ENCODE data around the gene ADAM10. TPM values are rescaled to one million over a fixed set of nuclear protein-coding genes. Genes with fewer than 3 reads are reported as not detected.

ADAM10 gene
- total RNA-seq, 1 donor from 2014 or later, result 147 TPM

DNA sequence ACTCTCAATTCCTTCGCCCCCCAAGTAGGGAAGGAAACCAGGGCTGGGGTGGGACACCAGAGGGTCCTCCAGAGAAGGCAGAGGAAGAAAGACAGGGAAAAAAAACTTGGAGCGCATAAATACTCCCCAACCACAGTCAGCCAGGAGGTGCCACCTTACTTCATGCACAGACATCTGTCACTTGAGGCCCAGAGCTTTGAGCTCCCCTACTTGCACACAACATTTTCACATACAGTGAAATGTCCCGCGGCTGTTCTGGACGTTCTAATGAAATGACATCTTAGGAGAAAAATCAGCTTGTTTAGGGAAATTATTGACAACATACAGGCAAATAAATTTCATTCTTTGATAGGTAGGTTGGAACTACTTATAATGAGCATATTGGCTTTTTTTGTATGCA is 204.8 kb downstream of the ADAM10 start:
- H3K36me3 Mint-ChIP-seq (ENCODE audit: low read depth), result no peaks in the 10 kb centered on the region
- H3K27ac Mint-ChIP-seq (ENCODE audit: unreplicated experiment), result no peak overlapping the region
- TF ChIP-seq, protein P1, sequence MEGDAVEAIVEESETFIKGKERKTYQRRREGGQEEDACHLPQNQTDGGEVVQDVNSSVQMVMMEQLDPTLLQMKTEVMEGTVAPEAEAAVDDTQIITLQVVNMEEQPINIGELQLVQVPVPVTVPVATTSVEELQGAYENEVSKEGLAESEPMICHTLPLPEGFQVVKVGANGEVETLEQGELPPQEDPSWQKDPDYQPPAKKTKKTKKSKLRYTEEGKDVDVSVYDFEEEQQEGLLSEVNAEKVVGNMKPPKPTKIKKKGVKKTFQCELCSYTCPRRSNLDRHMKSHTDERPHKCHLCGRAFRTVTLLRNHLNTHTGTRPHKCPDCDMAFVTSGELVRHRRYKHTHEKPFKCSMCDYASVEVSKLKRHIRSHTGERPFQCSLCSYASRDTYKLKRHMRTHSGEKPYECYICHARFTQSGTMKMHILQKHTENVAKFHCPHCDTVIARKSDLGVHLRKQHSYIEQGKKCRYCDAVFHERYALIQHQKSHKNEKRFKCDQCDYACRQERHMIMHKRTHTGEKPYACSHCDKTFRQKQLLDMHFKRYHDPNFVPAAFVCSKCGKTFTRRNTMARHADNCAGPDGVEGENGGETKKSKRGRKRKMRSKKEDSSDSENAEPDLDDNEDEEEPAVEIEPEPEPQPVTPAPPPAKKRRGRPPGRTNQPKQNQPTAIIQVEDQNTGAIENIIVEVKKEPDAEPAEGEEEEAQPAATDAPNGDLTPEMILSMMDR (IDR thresholded peaks at IDR 0.05), result no peak
- H3K27me3 Mint-ChIP-seq (ENCODE audit: low read depth), result no peaks in the 10 kb centered on the region
- DNase-seq (ENCODE audit: low spot score), result no peak
- H3K4me3 Mint-ChIP-seq (ENCODE audit: unreplicated experiment), result no peak overlapping the region
- H3K9me3 Mint-ChIP-seq (ENCODE audit: low read depth), result no peaks in the 10 kb centered on the region
- H3K4me1 Mint-ChIP-seq (ENCODE audit: low read depth), result peaks cover 41% of the 10 kb centered on the region

- DNase-seq (ENCODE audit: low spot score), result no peak
- H3K4me1 Mint-ChIP-seq (ENCODE audit: low read depth), result peaks cover 36% of the 10 kb centered on the region
- TF ChIP-seq, protein P1 (IDR thresholded peaks at IDR 0.05), result no peak
- no peaks in the 10 kb centered on the region for H3K27me3 Mint-ChIP-seq (ENCODE audit: low read depth)
- H3K9me3 Mint-ChIP-seq (ENCODE audit: low read depth), result no peaks in the 10 kb centered on the region
- no peak overlapping the region for H3K27ac Mint-ChIP-seq (ENCODE audit: unreplicated experiment)
- H3K4me3 Mint-ChIP-seq (ENCODE audit: unreplicated experiment), result no peak overlapping the region
- H3K36me3 Mint-ChIP-seq (ENCODE audit: low read depth), result no peaks in the 10 kb centered on the region
These were observed 205.7 kb downstream of the ADAM10 start for GRCh38 chr15:58543664-58544335.

- TF ChIP-seq, protein P1 (IDR thresholded peaks at IDR 0.05), result no peak
- peaks cover 15% of the 10 kb centered on the region for H3K4me1 Mint-ChIP-seq (ENCODE audit: low read depth)
- no peak overlapping the region for H3K4me3 Mint-ChIP-seq (ENCODE audit: unreplicated experiment)
- no peaks in the 10 kb centered on the region for H3K9me3 Mint-ChIP-seq (ENCODE audit: low read depth)
- H3K27me3 Mint-ChIP-seq (ENCODE audit: low read depth), result no peaks in the 10 kb centered on the region
- no peak for DNase-seq (ENCODE audit: low spot score)
- H3K36me3 Mint-ChIP-seq (ENCODE audit: low read depth), result no peaks in the 10 kb centered on the region
- H3K27ac Mint-ChIP-seq (ENCODE audit: unreplicated experiment), result no peak overlapping the region
These were observed 208.0 kb downstream of the ADAM10 start for GRCh38 chr15:58541410-58542087.

DNA sequence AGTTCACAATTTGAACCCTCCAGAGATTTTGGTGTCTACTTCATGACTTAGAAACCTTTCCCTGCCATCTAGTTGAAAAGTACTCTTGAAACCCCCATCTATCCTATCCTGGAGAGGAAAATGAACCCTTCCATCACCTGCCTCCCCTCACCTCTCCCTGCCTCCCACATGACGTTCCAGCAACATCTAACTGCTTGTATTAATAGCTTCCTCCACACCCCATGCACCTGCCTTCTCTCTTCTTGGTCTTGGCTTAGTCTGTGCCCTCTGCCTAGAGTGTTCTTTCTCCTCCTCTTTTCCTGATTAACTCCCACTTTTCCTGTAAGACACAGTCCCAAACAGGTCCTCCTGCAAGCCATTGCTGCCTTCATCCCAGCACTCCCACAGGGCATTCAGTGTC is 210.0 kb downstream of the ADAM10 start:
- no peaks in the 10 kb centered on the region for H3K27me3 Mint-ChIP-seq (ENCODE audit: low read depth)

DNA sequence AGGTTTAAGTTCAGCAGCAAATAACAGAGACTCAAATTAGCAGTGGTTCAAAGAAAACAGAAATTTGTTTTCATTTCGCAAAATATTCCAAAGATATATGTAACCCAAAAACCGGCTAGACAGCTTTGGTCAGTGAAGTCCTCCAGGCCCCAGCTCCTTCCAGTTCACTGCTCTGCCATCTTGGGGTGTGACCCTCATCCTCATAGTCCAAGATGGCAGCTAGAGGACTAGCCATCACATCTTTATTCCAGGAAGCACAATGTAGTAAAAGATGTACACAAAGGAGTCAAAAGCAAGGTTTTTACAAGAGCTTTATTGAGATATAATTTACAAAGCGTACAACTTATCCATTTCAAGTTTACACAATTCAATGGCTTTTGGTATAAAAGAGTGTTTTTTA is 210.6 kb downstream of the ADAM10 start:
- Mint-ChIP-seq H3K4me1 (ENCODE audit: low read depth) (peaks cover 5% of the 10 kb centered on the region), H3K27ac (ENCODE audit: unreplicated experiment) (no peak overlapping the region), H3K27me3 (ENCODE audit: low read depth) (no peaks in the 10 kb centered on the region), H3K9me3 (ENCODE audit: low read depth) (no peaks in the 10 kb centered on the region), H3K36me3 (ENCODE audit: low read depth) (no peaks in the 10 kb centered on the region), H3K4me3 (ENCODE audit: unreplicated experiment) (no peak overlapping the region)
- TF ChIP-seq, protein P1 (IDR thresholded peaks at IDR 0.05), result no peak
- no peak for DNase-seq (ENCODE audit: low spot score)

More for the DNA sequence above, 210.0 kb downstream of the ADAM10 start:
- DNase-seq (ENCODE audit: low spot score), result no peak
- TF ChIP-seq, protein P1 (IDR thresholded peaks at IDR 0.05), result no peak
- Mint-ChIP-seq H3K27ac (ENCODE audit: unreplicated experiment) (no peak overlapping the region), H3K9me3 (ENCODE audit: low read depth) (no peaks in the 10 kb centered on the region), H3K4me3 (ENCODE audit: unreplicated experiment) (no peak overlapping the region), H3K36me3 (ENCODE audit: low read depth) (no peaks in the 10 kb centered on the region), H3K4me1 (ENCODE audit: low read depth) (peaks cover 5% of the 10 kb centered on the region)

Other genes starting within 250 kb of the ADAM10 start
- 16.0 to 19.4 TPM (median 19.0 TPM) in 3 replicates for gene MINDY2, start 21.6 kb upstream of the ADAM10 start, total RNA-seq
- 53.9 to 71.7 TPM (median 70.4 TPM) in 3 replicates for gene SLTM, start 184.0 kb upstream of the ADAM10 start, total RNA-seq
- gene RNF111, start 238.0 kb upstream of the ADAM10 start, total RNA-seq, result 25.8 to 31.1 TPM (median 27.1 TPM) in 3 replicates